ENCODE data around the gene KRT34.

DNA sequence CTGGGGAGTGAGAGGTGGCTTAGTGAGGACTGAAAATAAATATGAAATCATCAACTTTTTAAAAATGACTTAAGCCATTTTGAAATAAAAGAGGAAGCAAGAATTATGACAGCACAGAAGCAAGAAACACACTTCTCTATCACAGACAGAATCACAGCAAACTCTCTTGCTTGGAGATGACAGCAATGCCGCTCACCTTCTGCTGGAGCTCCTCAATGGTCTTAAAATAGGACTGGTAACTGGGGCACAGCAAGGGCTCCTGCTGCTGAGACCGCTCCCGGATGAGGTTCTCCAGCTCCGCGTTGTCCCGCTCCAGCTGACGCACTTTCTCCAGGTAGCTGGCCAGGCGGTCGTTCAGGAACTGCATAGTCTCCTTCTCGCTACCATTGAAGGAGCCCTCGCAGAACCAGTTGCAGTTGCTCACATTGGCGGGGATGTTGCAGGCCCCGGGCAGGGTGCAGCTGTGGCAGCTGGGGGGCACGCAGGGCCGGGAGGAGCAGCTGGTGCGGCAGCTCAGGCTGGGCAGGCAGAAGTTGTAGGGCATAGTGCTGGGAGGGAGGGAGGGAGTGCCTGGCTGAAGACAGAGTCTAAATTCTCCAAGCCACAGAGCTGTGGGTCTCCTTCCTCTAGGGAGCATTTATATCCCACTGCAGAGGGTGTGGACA, 15.0 kb upstream of the KRT34 start, which contains the start of gene KRT31:
- TF ChIP-seq, protein P1, sequence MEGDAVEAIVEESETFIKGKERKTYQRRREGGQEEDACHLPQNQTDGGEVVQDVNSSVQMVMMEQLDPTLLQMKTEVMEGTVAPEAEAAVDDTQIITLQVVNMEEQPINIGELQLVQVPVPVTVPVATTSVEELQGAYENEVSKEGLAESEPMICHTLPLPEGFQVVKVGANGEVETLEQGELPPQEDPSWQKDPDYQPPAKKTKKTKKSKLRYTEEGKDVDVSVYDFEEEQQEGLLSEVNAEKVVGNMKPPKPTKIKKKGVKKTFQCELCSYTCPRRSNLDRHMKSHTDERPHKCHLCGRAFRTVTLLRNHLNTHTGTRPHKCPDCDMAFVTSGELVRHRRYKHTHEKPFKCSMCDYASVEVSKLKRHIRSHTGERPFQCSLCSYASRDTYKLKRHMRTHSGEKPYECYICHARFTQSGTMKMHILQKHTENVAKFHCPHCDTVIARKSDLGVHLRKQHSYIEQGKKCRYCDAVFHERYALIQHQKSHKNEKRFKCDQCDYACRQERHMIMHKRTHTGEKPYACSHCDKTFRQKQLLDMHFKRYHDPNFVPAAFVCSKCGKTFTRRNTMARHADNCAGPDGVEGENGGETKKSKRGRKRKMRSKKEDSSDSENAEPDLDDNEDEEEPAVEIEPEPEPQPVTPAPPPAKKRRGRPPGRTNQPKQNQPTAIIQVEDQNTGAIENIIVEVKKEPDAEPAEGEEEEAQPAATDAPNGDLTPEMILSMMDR (IDR thresholded peaks at IDR 0.05) = no peak
- TF ChIP-seq POLR2A (IDR thresholded peaks at IDR 0.05) = no peak
